HG03045 (cell line): ENCODE data around the gene RNGTT.
"Not testable (repeated sequence)": the region's sequence is repeated elsewhere in the genome, so short reads cannot be mapped to it uniquely, and the experiment has no call there.

ENCODE experiments used
- ATAC-seq: cut with Tn5 transposase; IDR thresholded peaks from one replicate; pipeline ENCODE4 v1.9.1; 2021; ENCODE audit warnings: mild to moderate bottlenecking, moderate library complexity; ENCODE audit not compliant: unreplicated experiment

The RNGTT gene

DNA sequence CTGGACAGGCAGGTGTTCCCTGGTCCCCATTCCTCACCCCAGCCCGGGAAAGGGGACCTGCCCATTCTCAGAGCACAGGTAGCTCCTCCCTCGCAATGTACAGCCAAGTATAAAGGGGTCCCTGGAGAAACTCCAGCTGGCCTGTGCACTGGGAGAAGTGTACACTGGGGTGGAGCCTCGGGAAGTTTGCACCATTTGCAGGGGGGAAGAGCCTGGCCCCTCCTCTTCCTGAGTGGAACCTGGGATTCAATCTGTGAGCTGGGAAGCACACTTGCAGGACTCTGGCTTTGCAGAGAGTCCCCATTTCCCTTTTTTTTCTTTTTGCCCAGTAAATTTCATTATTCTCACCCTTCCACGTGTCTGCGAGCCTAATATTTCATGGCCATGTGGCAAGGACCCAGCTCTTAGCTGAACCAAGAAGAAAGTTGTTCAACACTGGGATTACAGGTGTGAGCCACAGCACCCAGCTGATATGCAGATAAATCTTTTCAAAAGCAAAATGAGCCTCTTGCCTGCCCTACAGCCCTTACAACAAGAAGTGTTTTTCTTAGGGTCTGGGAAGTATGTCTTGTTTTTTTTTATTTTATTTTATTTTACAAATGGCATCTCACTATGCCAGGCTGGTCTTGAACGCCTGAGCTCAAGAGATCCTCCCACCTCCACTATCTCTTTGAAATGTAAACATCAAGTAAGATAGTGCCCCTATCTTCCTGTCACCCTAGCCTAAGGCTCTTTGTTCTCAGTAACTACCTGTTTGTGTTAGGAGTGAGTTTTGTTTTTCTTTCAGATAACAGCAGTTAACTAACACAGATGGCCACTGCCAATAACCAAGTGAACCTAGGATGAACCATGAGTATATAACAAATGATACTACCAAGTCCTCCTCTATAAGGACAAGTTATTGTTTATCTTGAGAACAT is 9.3 kb upstream of the RNGTT start:
- ATAC-seq, result no peak

DNA sequence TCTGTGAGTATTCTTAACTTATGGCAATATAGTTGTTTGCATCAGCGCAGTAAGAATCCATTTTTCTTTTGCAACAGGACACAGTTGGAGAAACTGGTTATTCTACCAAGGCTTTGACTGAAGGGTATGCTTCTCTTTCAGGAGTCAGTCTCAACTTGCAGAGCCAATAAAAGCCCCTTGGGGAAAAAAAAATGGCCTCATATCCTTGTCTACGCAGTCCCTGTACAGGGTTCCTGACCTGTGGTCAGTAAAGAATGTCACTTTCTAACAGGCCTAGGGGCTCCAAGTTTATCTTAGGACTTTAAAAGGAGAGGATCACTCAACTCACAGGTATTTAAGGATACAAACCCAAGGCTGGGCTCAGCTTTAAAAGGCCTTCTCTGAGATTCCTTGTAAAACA is 6.9 kb upstream of the RNGTT start:
- ATAC-seq, result no peak

DNA sequence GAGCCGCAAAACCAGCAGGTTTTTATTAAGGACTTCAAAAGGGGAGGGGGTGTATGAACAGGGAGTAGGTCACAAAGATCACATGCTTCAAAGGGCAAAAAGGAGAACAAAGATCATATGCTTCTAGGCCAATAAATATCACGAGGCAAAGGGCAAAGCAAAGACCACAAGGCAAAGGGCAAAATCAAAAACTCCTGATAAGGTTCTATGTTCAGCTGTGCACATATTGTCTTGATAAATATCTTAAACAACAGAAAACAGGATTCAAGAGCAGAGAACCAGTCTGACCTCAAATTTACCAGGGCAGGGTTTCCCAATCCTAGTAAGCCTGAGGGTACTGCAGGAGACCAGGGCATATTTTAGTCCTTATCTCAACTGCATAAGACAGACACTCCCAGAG is 5.8 kb upstream of the RNGTT start:
- ATAC-seq, result not testable (repeated sequence)

DNA sequence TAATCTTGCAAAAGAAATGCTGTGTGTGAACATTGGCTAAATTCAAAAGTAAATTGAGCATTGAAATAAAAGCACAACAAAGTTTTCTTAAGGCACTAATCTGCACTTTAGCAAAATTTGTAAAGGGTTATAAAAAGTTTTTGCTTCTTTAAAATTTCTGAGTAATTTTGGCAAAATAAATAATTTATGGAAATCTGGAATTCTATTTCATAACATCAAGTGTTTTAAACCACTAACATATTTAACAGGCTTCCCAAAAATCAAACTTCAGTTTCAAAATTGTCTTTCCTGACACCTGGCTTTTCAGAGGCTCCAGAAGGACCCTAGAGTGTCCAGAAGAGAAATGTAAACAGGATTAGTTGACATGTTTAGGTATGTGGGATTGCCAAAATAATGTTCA is 4.5 kb upstream of the RNGTT start:
- no peak for ATAC-seq

DNA sequence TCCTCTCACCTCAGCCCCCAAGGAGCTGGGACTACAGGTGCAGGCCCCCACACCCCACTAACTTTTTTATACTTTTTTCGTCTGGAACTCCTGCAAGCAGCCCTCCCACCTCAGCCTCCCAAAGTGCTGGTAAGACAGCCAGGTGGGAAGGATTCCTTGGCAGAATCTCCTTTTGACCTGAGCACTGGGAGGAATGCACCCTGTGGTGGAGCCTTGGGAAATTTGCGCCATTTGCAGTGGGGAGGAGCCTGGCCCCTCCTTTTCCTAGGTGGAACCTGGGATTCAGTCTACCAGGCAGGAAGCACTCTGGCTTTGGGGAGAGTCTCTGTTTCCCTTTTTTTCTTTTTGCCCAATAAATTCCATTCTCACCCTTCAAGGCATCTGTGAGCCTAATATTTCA is 2.3 kb upstream of the RNGTT start:
- ATAC-seq, result no peak

DNA sequence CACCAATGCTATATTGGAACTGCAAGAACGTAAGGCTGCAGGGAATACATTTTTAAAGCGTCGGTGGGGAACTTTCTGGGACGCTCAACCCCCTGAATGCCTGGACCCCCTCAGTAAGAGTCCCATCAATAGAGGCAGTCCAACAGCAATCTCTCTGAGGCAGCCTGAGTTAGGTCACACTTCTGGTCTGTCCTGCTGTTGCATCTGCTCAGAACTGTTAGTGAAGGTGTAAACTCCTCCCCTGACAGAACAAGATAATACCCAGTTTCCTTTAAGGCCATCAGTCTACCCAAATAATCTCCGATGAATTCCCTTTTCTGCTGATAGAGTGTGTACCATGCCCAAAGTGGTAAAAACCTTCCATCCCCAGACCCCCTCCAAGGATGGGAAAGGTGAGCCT is 1.1 kb upstream of the RNGTT start:
- ATAC-seq, result no peak

DNA sequence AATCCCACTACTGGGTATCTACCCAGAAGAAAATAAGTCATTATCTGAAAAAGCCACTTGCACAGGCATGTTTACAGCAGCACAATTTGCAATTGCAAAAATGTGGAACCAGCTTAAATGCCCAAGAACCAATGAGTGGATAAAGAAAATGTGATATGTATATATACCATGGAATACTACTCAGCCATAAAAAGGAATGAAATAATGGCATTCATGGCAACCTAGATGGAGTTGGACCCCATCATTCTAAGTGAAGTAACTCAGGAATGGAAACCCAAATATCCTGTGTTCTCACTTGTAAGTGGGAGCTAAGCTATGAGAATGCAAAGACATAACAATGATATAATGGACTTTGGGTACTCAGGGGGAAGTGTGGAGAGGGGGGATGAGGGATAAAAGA is 4.6 kb downstream of the RNGTT start:
- no peak for ATAC-seq

DNA sequence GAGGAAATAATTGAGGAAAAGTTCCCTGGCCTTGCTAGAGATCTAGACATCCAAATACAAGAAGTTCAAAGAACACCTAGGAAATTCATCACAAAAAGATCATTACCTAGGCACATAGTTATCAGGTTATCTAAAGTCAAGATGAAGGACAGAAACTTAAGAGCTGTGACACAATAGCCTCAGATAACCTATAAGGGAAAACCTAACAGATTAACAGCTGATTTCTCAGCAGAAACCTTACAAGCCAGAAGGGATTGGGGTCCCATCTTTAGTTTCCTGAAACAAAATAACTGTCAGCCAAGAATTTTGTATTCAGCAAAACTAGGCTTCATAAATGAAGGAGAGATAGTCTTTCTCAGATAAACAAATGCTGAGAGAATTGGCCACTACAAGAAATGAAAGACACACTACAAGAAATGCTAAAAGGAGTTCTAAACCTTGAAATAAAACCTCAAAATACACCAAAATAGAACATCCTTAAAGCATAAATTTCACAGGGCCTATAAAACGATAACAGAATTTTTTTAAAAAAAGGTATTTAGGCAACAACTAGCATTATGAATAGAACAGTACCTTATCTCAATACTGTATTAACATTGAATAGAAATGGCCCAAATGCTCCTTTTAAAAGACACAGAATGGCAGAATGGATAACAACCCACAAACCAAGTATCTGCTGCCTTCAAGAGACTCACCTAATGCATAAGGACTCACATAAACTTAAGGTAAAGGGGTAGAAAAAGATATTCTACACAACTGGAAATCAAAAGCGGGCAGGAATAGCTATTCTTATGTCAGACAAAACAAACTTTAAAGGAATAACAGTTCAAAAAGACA is 9.7 kb downstream of the RNGTT start:
- no peak for ATAC-seq

DNA sequence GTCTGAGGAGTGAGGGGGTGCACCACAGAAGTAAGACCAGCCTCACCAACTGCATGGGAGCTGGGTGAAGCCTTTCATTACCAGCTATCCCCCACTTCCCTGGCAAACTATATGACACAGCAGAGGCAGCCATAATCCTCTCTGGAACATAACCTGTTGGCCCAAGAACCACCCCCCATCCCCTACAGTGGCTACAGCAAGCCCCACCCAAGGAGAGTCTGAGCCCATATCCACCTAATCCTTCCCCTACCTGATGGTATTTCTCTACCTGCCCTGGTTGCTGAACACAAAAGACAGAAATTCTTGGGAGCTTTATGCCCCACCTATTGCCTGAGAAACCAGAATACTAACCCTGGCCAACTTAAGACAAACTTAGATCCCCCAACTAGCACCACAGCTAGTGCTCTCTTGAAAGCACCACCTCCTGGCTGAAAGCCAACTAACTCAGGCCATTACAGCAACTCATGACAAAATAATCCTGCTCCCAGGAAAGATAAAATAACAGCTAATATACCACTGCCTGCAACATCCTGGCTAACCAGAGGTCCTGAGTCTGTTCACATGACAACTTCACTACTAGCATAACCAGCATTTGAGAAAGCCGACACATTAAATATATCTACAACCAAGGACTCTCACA is 11.2 kb downstream of the RNGTT start:
- ATAC-seq, result no peak

DNA sequence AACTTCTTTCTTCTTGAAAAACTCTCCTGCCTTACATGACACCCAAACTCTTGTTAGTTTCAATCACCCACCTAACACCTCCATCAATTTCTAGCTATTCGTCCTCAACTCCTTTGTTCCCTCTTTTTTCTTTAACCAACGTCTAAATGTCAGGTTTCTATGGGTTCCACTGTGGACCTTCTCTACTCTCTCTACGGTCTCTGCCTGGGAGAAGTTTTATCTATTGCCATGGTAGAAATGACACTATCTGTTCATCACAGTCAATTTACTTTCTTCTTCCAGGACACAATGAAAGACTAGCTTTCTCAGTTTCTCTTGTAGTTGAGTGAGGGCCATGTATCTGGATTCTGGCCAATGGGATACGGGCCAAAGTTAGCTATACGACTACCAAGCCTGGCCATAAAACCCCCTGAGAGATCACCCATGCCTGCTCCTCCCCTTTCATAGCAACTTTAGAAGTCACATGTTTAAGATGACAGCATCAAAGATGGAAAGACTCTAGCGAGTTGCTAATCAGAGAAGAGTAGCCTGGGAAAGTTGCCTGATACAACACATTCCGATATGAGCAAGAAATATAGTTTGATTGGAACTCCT is 17.9 kb downstream of the RNGTT start:
- no peak for ATAC-seq

DNA sequence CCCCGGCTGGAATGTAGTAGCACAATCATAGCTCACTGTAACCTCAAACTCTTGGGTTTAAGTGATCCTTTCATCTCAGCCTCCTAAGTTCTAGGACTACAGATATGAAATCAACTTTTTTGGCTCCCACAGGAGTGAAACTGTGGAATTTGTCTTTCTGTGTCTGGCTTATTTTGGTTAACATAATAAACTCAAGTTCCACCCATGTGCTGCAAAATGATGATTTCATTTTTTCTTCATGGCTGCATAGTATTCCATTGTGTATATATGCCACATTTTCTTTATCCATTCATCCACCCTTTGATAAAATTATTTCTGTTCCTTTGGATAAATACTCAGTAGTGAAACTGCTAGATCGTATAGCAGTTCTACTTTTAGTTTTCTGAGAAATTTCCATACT is 29.9 kb downstream of the RNGTT start:
- ATAC-seq, result no peak

DNA sequence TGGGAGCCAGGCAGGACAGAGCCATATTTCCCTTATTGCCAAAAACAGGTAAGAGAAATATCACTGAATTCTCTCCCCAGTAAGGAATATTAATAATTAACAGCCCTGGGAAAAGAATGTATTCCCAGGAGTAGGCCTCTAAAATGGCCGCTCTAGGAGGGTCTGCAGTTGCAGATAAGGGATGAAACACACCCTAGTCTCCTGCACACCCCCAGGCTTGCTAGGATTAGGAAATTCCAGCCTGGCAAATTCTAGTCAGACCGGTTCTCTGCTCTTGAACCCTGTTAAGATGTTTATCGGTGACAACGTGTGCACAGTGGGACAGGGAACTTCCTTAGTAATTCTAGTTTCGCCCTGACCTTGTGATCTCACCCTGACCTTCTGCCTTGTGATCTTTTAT is 31.4 kb downstream of the RNGTT start:
- ATAC-seq, result not testable (repeated sequence)

DNA sequence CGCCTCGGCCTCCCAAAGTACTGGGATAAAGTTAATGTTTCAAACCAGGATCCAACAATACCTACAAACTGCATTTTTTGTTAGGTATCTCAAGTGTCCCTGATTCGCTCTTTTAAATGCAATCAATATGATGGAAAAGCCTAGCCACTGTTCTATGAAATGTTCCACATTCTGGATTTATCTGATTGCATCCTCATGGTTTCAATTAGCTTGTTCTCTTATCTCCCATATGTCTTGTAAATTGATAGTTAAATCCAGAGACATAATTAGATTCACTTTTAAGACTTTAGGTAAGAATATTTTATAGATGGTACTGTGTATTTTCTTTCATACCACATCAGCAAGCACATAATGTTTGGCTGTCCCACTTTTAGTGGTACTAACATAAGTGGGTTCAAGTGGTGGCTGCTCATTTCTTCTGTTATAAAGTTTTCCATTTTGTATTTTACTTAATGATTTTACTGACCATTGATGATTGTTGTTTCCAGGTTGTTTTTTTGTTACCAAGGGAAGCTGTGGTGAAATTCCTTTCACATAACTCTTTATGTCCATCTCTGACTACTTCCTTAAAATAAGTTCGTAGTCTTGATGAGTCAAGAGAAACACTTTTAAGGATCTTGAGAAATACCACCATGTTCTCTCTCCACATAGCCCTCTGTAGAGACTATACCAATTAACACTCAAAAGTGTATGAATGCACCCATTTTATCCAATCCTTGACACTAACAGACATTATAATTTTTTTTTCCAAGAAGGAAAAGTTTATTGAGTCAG is 40.5 kb downstream of the RNGTT start:
- ATAC-seq, result no peak

DNA sequence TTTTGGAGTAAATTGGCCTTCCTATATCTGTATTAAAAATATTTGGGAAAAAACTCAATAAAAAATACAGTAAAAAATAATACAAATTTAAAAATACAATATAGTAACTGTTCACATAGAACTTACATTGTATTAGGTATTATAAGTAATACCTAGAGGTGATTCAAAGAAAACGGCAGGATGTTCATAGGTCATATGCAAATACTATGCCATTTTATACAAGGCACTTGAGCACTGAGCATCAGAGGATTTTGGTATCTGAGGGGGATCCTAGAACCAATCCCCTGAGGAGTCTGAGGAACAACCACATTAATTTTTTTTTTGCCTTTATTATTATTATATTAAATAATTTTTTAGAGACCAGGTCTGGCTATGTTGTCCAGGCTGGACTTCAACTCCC is 41.7 kb downstream of the RNGTT start:
- ATAC-seq, result no peak

DNA sequence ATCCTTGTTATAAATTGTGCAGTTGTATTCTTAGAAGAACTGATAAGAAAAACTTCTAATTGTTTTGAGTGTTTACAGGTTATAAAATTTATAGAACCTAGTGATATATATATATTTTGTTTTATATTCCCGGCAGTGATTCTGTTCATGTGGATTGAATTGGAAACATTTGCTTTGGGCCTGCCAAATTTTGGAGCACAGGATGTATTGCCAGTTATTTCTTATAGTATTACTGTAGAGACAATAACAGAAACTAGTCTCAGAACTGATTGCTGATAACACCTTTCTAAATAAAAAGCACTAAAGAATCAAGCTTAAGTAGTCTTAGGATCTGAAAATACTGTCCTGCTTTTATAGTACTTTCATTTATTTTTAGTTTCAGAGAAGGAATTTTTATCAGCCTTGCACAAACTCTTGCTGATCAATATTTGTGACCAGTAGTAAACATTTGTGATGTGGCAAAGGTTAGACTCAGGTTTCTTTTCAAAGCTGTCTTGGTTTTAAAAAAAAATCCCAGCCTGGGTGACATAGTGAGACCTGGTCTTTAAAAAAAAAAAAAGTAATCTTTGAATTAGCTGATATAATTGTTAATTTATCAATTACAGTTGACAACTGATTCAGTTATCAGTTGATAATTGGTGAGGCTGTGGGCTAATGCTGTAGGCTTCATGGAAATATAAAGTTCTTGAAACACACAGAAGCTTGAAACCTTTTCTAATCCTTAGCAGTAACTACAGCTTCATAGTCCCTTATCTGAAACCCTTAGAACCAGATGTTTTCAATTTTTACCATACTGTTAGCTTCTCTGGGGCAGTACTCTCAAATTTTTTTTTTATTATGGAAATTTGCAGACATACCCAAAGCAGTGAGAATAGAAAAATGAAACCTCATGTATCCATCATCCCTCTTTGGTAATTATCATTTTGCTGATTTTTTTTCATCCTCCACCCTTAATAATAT is 42.4 kb downstream of the RNGTT start:
- no peak for ATAC-seq

DNA sequence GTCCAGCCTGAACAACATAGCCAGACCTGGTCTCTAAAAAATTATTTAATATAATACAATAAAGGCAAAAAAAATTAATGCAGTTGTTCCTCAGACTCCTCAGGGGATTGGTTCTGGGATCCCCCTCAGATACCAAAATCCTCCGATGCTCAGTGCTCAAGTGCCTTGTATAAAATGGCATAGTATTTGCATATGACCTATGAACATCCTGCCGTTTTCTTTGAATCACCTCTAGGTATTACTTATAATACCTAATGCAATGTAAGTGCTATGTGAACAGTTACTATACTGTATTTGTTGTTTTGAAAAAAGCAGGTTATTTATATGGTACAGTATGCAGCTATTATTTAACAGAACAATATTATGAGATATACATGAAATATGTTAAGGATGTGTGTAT is 43.3 kb downstream of the RNGTT start:
- ATAC-seq, result no peak

DNA sequence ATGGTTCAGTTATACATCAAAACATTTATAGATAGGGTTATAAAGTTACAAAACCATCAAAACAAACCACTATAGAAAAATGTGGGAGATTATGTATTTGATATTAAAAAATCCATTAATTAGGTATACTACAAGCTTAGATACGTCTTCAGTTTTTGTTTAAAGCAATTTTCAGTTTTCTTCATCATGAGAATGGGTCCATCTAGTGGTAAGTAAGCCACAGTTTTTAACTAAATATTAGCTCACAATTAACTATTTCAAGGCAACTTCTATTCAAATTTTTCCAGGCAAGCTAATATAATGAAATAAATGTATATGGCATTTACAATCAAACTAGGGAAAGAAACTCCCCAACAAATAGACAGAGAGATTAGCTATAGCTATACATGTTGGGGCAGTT is 44.4 kb downstream of the RNGTT start:
- no peak for ATAC-seq

DNA sequence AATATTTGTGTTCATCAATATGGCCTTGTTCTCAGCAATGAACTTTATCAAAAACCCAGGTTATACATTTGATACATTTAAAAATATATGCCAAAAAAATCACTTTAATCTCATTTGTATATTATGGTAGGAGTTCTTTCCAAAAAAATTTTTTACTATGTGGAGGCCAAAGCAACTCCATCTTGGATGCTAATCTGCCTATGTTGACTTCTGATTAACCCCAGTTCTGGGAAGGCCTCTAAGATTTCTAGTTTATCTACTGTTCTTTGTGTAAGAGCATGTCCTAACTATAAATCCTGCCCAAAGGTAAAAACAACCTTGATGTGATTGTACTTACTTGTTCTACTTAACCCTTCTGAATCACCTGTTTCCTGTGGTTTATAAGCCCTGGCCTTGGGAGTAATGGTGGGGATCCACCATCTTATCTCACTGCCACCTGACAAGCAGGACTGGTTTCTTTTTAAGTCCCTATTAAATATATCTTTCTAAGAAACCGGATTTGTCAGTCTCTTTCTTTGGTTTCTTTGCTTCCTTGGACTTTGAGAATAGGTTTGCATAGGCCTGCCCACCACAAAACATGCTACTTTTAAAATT is 46.7 kb downstream of the RNGTT start:
- ATAC-seq, result no peak
